ENCODE measurements around the gene SPAG9. TPM values are rescaled to one million over a fixed set of nuclear protein-coding genes. Genes with fewer than 3 reads are reported as not detected.

Gene SPAG9
- polyA plus RNA-seq, 1 donor from 2014 or later: 201 TPM

- H3K4me3 ChIP-seq (ENCODE audit: low read length): no peak overlapping the region
- H3K9me3 ChIP-seq (ENCODE audit: low read length): no peaks in the 10 kb centered on the region
- H3K27me3 ChIP-seq (ENCODE audit: insufficient read depth, low read depth, low read length): no peaks in the 10 kb centered on the region
- no peak overlapping the region for H2AFZ ChIP-seq (ENCODE audit: low read depth, low read length)
- TF ChIP-seq EZH2 (IDR thresholded peaks at IDR 0.05; ENCODE audit: borderline replicate concordance, insufficient read depth, low read length, poor library complexity, severe bottlenecking) (no peak), SMC3 (conservative IDR thresholded peaks at IDR 0.05; ENCODE audit: poor library complexity) (no peak), RAD21 (conservative IDR thresholded peaks at IDR 0.05) (no peak), POLR2AphosphoS5 (IDR thresholded peaks at IDR 0.05) (no peak), TAF1 (IDR thresholded peaks at IDR 0.05; ENCODE audit: low read depth) (no peak), EP300 (conservative IDR thresholded peaks at IDR 0.05; ENCODE audit: poor library complexity, severe bottlenecking) (no peak), MXI1 (conservative IDR thresholded peaks at IDR 0.05; ENCODE audit: poor library complexity, severe bottlenecking) (no peak)
- TF ChIP-seq, protein P1, sequence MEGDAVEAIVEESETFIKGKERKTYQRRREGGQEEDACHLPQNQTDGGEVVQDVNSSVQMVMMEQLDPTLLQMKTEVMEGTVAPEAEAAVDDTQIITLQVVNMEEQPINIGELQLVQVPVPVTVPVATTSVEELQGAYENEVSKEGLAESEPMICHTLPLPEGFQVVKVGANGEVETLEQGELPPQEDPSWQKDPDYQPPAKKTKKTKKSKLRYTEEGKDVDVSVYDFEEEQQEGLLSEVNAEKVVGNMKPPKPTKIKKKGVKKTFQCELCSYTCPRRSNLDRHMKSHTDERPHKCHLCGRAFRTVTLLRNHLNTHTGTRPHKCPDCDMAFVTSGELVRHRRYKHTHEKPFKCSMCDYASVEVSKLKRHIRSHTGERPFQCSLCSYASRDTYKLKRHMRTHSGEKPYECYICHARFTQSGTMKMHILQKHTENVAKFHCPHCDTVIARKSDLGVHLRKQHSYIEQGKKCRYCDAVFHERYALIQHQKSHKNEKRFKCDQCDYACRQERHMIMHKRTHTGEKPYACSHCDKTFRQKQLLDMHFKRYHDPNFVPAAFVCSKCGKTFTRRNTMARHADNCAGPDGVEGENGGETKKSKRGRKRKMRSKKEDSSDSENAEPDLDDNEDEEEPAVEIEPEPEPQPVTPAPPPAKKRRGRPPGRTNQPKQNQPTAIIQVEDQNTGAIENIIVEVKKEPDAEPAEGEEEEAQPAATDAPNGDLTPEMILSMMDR (IDR thresholded peaks at IDR 0.05; ENCODE audit: poor library complexity, severe bottlenecking): no peak
- TF ChIP-seq, protein P2, sequence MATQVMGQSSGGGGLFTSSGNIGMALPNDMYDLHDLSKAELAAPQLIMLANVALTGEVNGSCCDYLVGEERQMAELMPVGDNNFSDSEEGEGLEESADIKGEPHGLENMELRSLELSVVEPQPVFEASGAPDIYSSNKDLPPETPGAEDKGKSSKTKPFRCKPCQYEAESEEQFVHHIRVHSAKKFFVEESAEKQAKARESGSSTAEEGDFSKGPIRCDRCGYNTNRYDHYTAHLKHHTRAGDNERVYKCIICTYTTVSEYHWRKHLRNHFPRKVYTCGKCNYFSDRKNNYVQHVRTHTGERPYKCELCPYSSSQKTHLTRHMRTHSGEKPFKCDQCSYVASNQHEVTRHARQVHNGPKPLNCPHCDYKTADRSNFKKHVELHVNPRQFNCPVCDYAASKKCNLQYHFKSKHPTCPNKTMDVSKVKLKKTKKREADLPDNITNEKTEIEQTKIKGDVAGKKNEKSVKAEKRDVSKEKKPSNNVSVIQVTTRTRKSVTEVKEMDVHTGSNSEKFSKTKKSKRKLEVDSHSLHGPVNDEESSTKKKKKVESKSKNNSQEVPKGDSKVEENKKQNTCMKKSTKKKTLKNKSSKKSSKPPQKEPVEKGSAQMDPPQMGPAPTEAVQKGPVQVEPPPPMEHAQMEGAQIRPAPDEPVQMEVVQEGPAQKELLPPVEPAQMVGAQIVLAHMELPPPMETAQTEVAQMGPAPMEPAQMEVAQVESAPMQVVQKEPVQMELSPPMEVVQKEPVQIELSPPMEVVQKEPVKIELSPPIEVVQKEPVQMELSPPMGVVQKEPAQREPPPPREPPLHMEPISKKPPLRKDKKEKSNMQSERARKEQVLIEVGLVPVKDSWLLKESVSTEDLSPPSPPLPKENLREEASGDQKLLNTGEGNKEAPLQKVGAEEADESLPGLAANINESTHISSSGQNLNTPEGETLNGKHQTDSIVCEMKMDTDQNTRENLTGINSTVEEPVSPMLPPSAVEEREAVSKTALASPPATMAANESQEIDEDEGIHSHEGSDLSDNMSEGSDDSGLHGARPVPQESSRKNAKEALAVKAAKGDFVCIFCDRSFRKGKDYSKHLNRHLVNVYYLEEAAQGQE (IDR thresholded peaks at IDR 0.05; ENCODE audit: borderline replicate concordance): no peak
- no peak overlapping the region for H3K9ac ChIP-seq (ENCODE audit: low read length)
- H3K27ac ChIP-seq (ENCODE audit: low read length): no peak overlapping the region
- no peaks in the 10 kb centered on the region for H3F3A ChIP-seq (ENCODE audit: insufficient read depth, low read length, poor library complexity, severe bottlenecking)
- no peak overlapping the region for H3K4me2 ChIP-seq (ENCODE audit: low read length)
- no peaks in the 10 kb centered on the region for H4K20me1 ChIP-seq (ENCODE audit: insufficient read depth)
- H3K79me2 ChIP-seq (replicated peaks; ENCODE audit: insufficient read depth, low read length): no peaks in the 10 kb centered on the region
- H3K9me2 ChIP-seq (ENCODE audit: insufficient read depth, low read length): no peaks in the 10 kb centered on the region
- peaks cover 9% of the 10 kb centered on the region for H3K36me3 ChIP-seq (ENCODE audit: insufficient read depth, low read length)
These were observed 165.0 kb downstream of the SPAG9 start for GRCh38 chr17:50955667-50956120.

DNA sequence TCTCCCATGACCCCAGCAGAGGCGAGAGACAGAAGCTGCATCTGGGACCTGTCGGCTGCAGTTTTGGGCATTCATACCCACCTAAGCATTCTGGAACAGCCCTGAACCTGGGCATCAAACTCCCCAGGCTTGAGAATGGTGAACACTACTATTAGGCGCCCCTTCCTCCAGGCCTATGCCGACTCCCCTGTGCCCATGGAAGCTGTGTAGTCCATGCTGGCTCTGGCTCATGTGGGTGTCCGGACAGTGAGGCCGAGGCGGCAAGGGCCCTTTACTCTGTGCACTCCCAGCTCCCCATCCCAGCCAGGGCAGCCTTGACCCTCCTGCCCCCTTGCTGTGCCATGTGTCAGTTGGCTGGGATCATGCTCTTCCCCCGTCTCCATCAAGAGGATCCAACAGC is 165.5 kb downstream of the SPAG9 start:
- no peak overlapping the region for H3K27ac ChIP-seq (ENCODE audit: low read length)
- H3F3A ChIP-seq (ENCODE audit: insufficient read depth, low read length, poor library complexity, severe bottlenecking): no peaks in the 10 kb centered on the region
- H3K27me3 ChIP-seq (ENCODE audit: insufficient read depth, low read depth, low read length): no peaks in the 10 kb centered on the region

More for the DNA sequence above, 165.5 kb downstream of the SPAG9 start:
- Histone ChIP-seq H2AFZ (ENCODE audit: low read depth, low read length) (no peak overlapping the region), H4K20me1 (ENCODE audit: insufficient read depth) (no peaks in the 10 kb centered on the region), H3K9me2 (ENCODE audit: insufficient read depth, low read length) (no peaks in the 10 kb centered on the region), H3K9me3 (ENCODE audit: low read length) (no peaks in the 10 kb centered on the region), H3K4me3 (ENCODE audit: low read length) (no peak overlapping the region), H3K9ac (ENCODE audit: low read length) (peak overlapping the region; percentile 34), H3K4me2 (ENCODE audit: low read length) (no peak overlapping the region), H3K36me3 (ENCODE audit: insufficient read depth, low read length) (peaks cover 9% of the 10 kb centered on the region), H3K79me2 (replicated peaks; ENCODE audit: insufficient read depth, low read length) (no peaks in the 10 kb centered on the region)
- no peak for TF ChIP-seq MXI1 (conservative IDR thresholded peaks at IDR 0.05; ENCODE audit: poor library complexity, severe bottlenecking)
- no peak for TF ChIP-seq POLR2AphosphoS5 (IDR thresholded peaks at IDR 0.05)
- TF ChIP-seq SMC3 (conservative IDR thresholded peaks at IDR 0.05; ENCODE audit: poor library complexity): no peak
- TF ChIP-seq TAF1 (IDR thresholded peaks at IDR 0.05; ENCODE audit: low read depth): no peak
- no peak for TF ChIP-seq EP300 (conservative IDR thresholded peaks at IDR 0.05; ENCODE audit: poor library complexity, severe bottlenecking)
- TF ChIP-seq, protein P2 (IDR thresholded peaks at IDR 0.05; ENCODE audit: borderline replicate concordance): no peak
- TF ChIP-seq, protein P1 (IDR thresholded peaks at IDR 0.05; ENCODE audit: poor library complexity, severe bottlenecking): no peak
- TF ChIP-seq EZH2 (IDR thresholded peaks at IDR 0.05; ENCODE audit: borderline replicate concordance, insufficient read depth, low read length, poor library complexity, severe bottlenecking): no peak
- TF ChIP-seq RAD21 (conservative IDR thresholded peaks at IDR 0.05): no peak

Data from neural cell (in vitro differentiated cells).